MM.1S (cell line): ENCODE results near the gene TMEM97.

Experiments used
- DNase-seq: peaks from one replicate; pipeline ENCODE4 v3.0.0-alpha.2; 2015
- H2AFZ ChIP-seq: fragments of 300-600 bp; sonication (generic); 2 replicates; pipeline ENCODE4 v1.6.0; 2016; ENCODE audit warnings: antibody characterized with exemption, low read length
- H3F3A ChIP-seq: fragments of 300-600 bp; sonication (generic); 2 replicates; pipeline ENCODE4 v1.6.1; 2016; ENCODE audit warnings: mild to moderate bottlenecking, antibody characterized with exemption, low read length, moderate library complexity, mixed read lengths; ENCODE audit not compliant: insufficient read depth
- H3K27ac ChIP-seq: fragments of 300-600 bp; sonication (generic); 2 replicates; pipeline ENCODE4 v1.5.1; 2016; ENCODE audit warnings: mild to moderate bottlenecking, low read length
- H3K27me3 ChIP-seq: fragments of 300-600 bp; sonication (generic); replicated peaks from 2 replicates; pipeline ENCODE4 v1.6.0; 2016; ENCODE audit warnings: low read length; ENCODE audit not compliant: insufficient read depth
- H3K36me3 ChIP-seq: fragments of 300-600 bp; sonication (generic); replicated peaks from 2 replicates; pipeline ENCODE4 v1.6.1; 2016; ENCODE audit warnings: mild to moderate bottlenecking, low read length, mixed read lengths; ENCODE audit not compliant: insufficient read depth
- H3K4me1 ChIP-seq: fragments of 300-600 bp; sonication (generic); 2 replicates; pipeline ENCODE4 v1.6.1; 2016; ENCODE audit warnings: low read length, mixed read lengths
- H3K4me2 ChIP-seq: fragments of 300-600 bp; sonication (generic); 2 replicates; pipeline ENCODE4 v1.6.0; 2016; ENCODE audit warnings: low read depth, low read length
- H3K4me3 ChIP-seq: fragments of 300-600 bp; sonication (generic); 2 replicates; pipeline ENCODE4 v1.5.1; 2016; ENCODE audit warnings: low read length, mixed read lengths
- H3K79me2 ChIP-seq: fragments of 300-600 bp; sonication (generic); 2 replicates; pipeline ENCODE4 v1.6.1; 2016; ENCODE audit warnings: mixed run types, low read length, mixed read lengths
- H3K9ac ChIP-seq: fragments of 300-600 bp; sonication (generic); 2 replicates; pipeline ENCODE4 v1.6.1; 2016; ENCODE audit warnings: low read length, mixed read lengths
- H3K9me2 ChIP-seq: fragments of 300-600 bp; sonication (generic); replicated peaks from 2 replicates; pipeline ENCODE4 v1.6.1; 2016; ENCODE audit warnings: mild to moderate bottlenecking, low read length, mixed read lengths; ENCODE audit not compliant: insufficient read depth
- H3K9me3 ChIP-seq: fragments of 300-600 bp; sonication (generic); replicated peaks from 2 replicates; pipeline ENCODE4 v1.6.1; 2016; ENCODE audit warnings: mild to moderate bottlenecking, low read length, mixed read lengths; ENCODE audit not compliant: insufficient read depth
- H4K20me1 ChIP-seq: fragments of 300-600 bp; sonication (generic); 2 replicates; pipeline ENCODE4 v1.6.1; 2016; ENCODE audit warnings: mild to moderate bottlenecking, low read length, moderate library complexity, mixed read lengths; ENCODE audit not compliant: insufficient read depth
- CTCF ChIP-seq: fragments of 300-600 bp; sonication (generic); IDR thresholded peaks from 2 replicates; pipeline ENCODE4 v1.5.1; 2016; ENCODE audit warnings: antibody characterized with exemption, low read length, mixed read lengths
- EZH2 ChIP-seq: fragments of 300-600 bp; sonication (generic); optimal IDR thresholded peaks from 2 replicates; pipeline ENCODE3; 2017; ENCODE audit warnings: low read depth, mild to moderate bottlenecking, antibody characterized with exemption, low read length, mixed read lengths
- EZH2phosphoT487 ChIP-seq: fragments of 300-600 bp; sonication (generic); IDR thresholded peaks from 2 replicates; pipeline ENCODE4 v1.6.1; 2018; ENCODE audit warnings: antibody characterized with exemption, low read length

TMEM97 gene

DNA sequence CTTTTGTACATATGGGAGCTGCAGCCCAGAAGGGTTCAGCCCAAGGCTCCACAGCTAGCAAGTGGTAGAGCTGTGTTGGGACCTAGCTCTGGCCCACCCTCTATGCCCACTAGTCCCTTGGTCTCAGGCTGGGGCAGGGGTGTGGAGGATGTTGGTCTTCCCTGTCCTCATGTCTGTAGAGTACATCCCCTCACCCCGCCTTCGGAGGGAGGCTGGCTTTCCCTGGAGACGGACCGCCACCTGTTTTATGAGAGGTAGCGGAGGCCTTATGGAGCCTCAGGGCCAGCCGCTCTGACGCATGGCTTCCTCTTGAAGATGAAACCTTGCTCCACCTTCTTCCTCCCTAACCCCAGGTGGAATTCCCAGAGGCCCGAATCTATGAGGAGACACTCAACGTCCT is 25.0 kb downstream of the TMEM97 start:
- no peaks in the 10 kb centered on the region for H3K9me2 ChIP-seq
- peaks cover 4% of the 10 kb centered on the region; the same call in 1 of the 2 replicates for H3K79me2 ChIP-seq
- no peaks in the 10 kb centered on the region for H4K20me1 ChIP-seq
- no peak overlapping the region for H3K9ac ChIP-seq
- peaks cover 14% of the 10 kb centered on the region for H3K36me3 ChIP-seq
- H3K4me3 ChIP-seq = no peak overlapping the region
- H3K4me1 ChIP-seq = peaks cover 26% of the 10 kb centered on the region
- DNase-seq = no peak
- no peak overlapping the region for H2AFZ ChIP-seq
- H3K27ac ChIP-seq = peak overlapping the region; percentile 75; the same call in 1 of the 2 replicates
- no peaks in the 10 kb centered on the region for H3K27me3 ChIP-seq
- H3K4me2 ChIP-seq = peak overlapping the region; percentile 48
- TF ChIP-seq CTCF (no peak), EZH2phosphoT487 (no peak), EZH2 (no peak)
- H3K9me3 ChIP-seq = no peaks in the 10 kb centered on the region
- H3F3A ChIP-seq = peaks cover 22% of the 10 kb centered on the region

DNA sequence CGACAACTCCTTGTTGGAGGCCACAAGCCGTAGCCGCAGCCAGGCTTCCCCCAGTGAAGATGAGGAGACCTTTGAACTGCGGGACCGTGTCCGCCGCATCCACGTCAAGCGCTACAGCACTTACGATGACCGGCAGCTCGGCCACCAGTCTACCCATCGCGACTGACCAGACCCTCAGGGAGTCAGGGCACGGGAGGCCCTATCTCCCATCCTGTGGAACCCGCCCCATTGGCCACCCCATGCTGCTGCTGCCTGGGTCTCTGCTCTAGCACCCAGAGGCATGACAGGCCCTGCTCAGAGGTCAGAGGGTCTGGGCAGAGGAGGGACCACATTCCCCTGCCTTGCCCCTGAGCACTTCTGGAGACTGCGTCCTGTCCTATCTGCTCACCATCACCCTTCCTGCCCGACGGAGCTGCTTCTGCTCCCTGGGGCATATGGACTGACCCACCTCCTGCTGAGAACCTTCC is 25.5 kb downstream of the TMEM97 start:
- Histone ChIP-seq H3F3A (peaks cover 22% of the 10 kb centered on the region), H3K4me1 (peaks cover 26% of the 10 kb centered on the region), H3K4me3 (no peak overlapping the region), H3K9me2 (no peaks in the 10 kb centered on the region), H3K9me3 (no peaks in the 10 kb centered on the region), H3K36me3 (peaks cover 14% of the 10 kb centered on the region), H2AFZ (no peak overlapping the region), H3K79me2 (peaks cover under 1% of the 10 kb centered on the region; the same call in 1 of the 2 replicates), H3K9ac (no peak overlapping the region), H3K27ac (peak overlapping the region; percentile 75; the same call in 1 of the 2 replicates), H3K27me3 (no peaks in the 10 kb centered on the region), H3K4me2 (peak overlapping the region; percentile 48), H4K20me1 (no peaks in the 10 kb centered on the region)
- TF ChIP-seq CTCF = no peak
- no peak for DNase-seq

GRCh38 chr17:28345419-28346198 is 26.6 kb downstream of the TMEM97 start:
- peaks cover 14% of the 10 kb centered on the region for H3K36me3 ChIP-seq
- TF ChIP-seq CTCF = no peak
- no peak for TF ChIP-seq EZH2phosphoT487
- no peak for TF ChIP-seq EZH2

More at GRCh38 chr17:28345419-28346198, 26.6 kb downstream of the TMEM97 start:
- Histone ChIP-seq H3K9me2 (no peaks in the 10 kb centered on the region), H3F3A (peaks cover 22% of the 10 kb centered on the region), H3K4me3 (no peak overlapping the region), H3K27me3 (no peaks in the 10 kb centered on the region), H3K79me2 (no peaks in the 10 kb centered on the region), H4K20me1 (no peaks in the 10 kb centered on the region), H3K4me1 (peaks cover 26% of the 10 kb centered on the region), H3K9ac (no peak overlapping the region), H3K9me3 (no peaks in the 10 kb centered on the region), H3K27ac (no peak overlapping the region), H2AFZ (no peak overlapping the region), H3K4me2 (no peak overlapping the region)
- DNase-seq = no peak
